Keratinocyte (primary cell): Measurements from ENCODE around the gene USF3. TPM values are rescaled to one million over a fixed set of nuclear protein-coding genes. Genes with fewer than 3 reads are reported as not detected.

Source experiments
- DNase-seq: peaks from one replicate; pipeline ENCODE4 v3.0.0-alpha.2; 2011; ENCODE audit warnings: low read depth, missing footprints, low spot score
- FAIRE-seq: peaks from 2 replicates; lab custom pipeline; 2011; peaks lifted over from hg19 to GRCh38; lab: Jason Lieb, UNC
- H2AFZ ChIP-seq: 2 replicates; pipeline ENCODE4 v1.6.0; 2012; ENCODE audit warnings: low read length, control low read depth, inconsistent platforms; ENCODE audit not compliant: control insufficient read depth
- H3K27ac ChIP-seq: 2 replicates; pipeline ENCODE4 v1.5.1; 2011; ENCODE audit warnings: low read length; ENCODE audit not compliant: control insufficient read depth, insufficient read depth
- H3K27me3 ChIP-seq: 3 replicates; pipeline ENCODE4 v1.6.0; 2011; ENCODE audit warnings: low read length; ENCODE audit not compliant: control insufficient read depth, insufficient read depth; ENCODE audit errors: extremely low read depth
- H3K36me3 ChIP-seq, 2 experiments: 2 replicates in 1 of 2; 3 replicates in 1 of 2; pipeline ENCODE4 v1.5.1; 2011; ENCODE audit warnings: low read length in 2 of 2, mild to moderate bottlenecking in 1 of 2; ENCODE audit not compliant: control insufficient read depth in 2 of 2, insufficient read depth in 2 of 2; ENCODE audit errors: extremely low read depth in 1 of 2
- H3K4me1 ChIP-seq: 3 replicates; pipeline ENCODE4 v1.5.1; 2011; ENCODE audit warnings: low read length; ENCODE audit not compliant: control insufficient read depth, insufficient read depth; ENCODE audit errors: extremely low read depth
- H3K4me2 ChIP-seq: 3 replicates; pipeline ENCODE4 v1.6.0; 2011; ENCODE audit warnings: low read depth, low read length; ENCODE audit not compliant: control insufficient read depth, insufficient read depth; ENCODE audit errors: extremely low read depth
- H3K4me3 ChIP-seq, 3 experiments: fragments of 200-600 bp in 1 of 3; sonication (generic) in 1 of 3; 2 replicates in 2 of 3; 3 replicates in 1 of 3; pipeline ENCODE4 v1.5.1; 2011 to 2016; ENCODE audit warnings: low read length in 3 of 3, mild to moderate bottlenecking in 3 of 3, control low read depth in 2 of 3, inconsistent platforms in 1 of 3, low read depth in 1 of 3, mixed read lengths in 1 of 3, mixed run types in 1 of 3, moderate library complexity in 1 of 3; ENCODE audit not compliant: control insufficient read depth in 2 of 3, insufficient read depth in 2 of 3; ENCODE audit errors: extremely low read depth in 1 of 3
- H3K79me2 ChIP-seq: 2 replicates; pipeline ENCODE4 v1.6.0; 2012; ENCODE audit warnings: low read length; ENCODE audit not compliant: control insufficient read depth, insufficient read depth
- H3K9ac ChIP-seq: 3 replicates; pipeline ENCODE4 v1.6.0; 2011; ENCODE audit warnings: low read length; ENCODE audit not compliant: control insufficient read depth, insufficient read depth; ENCODE audit errors: extremely low read depth
- H3K9me1 ChIP-seq: 3 replicates; pipeline ENCODE4 v1.6.0; 2011; ENCODE audit warnings: low read length; ENCODE audit not compliant: control insufficient read depth, insufficient read depth; ENCODE audit errors: extremely low read depth
- H3K9me3 ChIP-seq: 2 replicates; pipeline ENCODE4 v1.5.1; 2012; ENCODE audit warnings: low read depth, low read length; ENCODE audit not compliant: control insufficient read depth
- H4K20me1 ChIP-seq: 3 replicates; pipeline ENCODE4 v1.6.0; 2011; ENCODE audit warnings: low read length; ENCODE audit not compliant: control insufficient read depth, insufficient read depth; ENCODE audit errors: extremely low read depth
- CTCF ChIP-seq, 3 experiments: IDR thresholded peaks in 1 of 3; conservative IDR thresholded peaks in 1 of 3; optimal IDR thresholded peaks in 1 of 3; 2 replicates in 2 of 3; 3 replicates in 1 of 3; pipeline versions ENCODE3 to v1.5.1; 2011; ENCODE audit warnings: low read length in 3 of 3, mild to moderate bottlenecking in 3 of 3, moderate library complexity in 2 of 3, control low read depth in 1 of 3, inconsistent platforms in 1 of 3; ENCODE audit not compliant: insufficient read depth in 2 of 3; ENCODE audit errors: extremely low read depth in 1 of 3
- EZH2 ChIP-seq: IDR thresholded peaks from one replicate; pipeline ENCODE4 v1.6.1; 2012; ENCODE audit warnings: inconsistent platforms, mild to moderate bottlenecking, low read length, moderate library complexity
- dilution Hi-C: fragments of 300-500 bp; cut with MboI; formaldehyde crosslinking; loops from one replicate; pipeline ENCODE4 v1.7.0; 2020; ENCODE audit warnings: low sequenced_read_pairs; ENCODE audit not compliant: extremely low pct_ligation_motif_present
- polyA plus RNA-seq, 5 experiments: library from polyadenylated mRNA; depleted of rRNA in 3 of 5; stranded (reverse) in 3 of 5; stranded (forward) in 1 of 5; unstranded in 1 of 5; fragments of >200 nt; gene quantifications; 1 replicate in 1 of 5; 2 replicates in 3 of 5; 3 replicates in 1 of 5; pipeline versions ENCODE4 v1.2.1 to v1.2.3, GENCODE V29; 2011 to 2012; ENCODE audit warnings: missing spikeins in 2 of 5, low read depth in 1 of 5, low replicate concordance in 1 of 5

Gene USF3
- polyA plus RNA-seq, 1 donor (not counting 4 experiments of a cell fraction or from before 2014, with no cell fraction given) = 8.8 TPM

- Histone ChIP-seq H4K20me1 (no peaks in the 10 kb centered on the region), H3K4me1 (no peaks in the 10 kb centered on the region), H3K4me3 (no peak overlapping the region), H2AFZ (no peak overlapping the region), H3K9me1 (no peaks in the 10 kb centered on the region), H3K4me2 (no peak overlapping the region), H3K36me3 (no peaks in the 10 kb centered on the region), H3K27me3 (no peaks in the 10 kb centered on the region), H3K9ac (no peak overlapping the region), H3K27ac (no peak overlapping the region), H3K79me2 (no peaks in the 10 kb centered on the region), H3K9me3 (no peaks in the 10 kb centered on the region)
- DNase-seq (no peak), FAIRE-seq (no peak)
- dilution Hi-C loops = no loop called here
- TF ChIP-seq CTCF (optimal IDR thresholded peaks at IDR 0.05 in 1 of 3, IDR thresholded peaks at IDR 0.05 in 1 of 3, conservative IDR thresholded peaks at IDR 0.05 in 1 of 3; ENCODE audit: extremely low read depth in 1 of 3, insufficient read depth in 2 of 3, low read length in 3 of 3) (no peak), EZH2 (no peak)
Observed at GRCh38 chr3:113634782-113635474, 61.5 kb downstream of the USF3 start.

GRCh38 chr3:113631573-113631972 lies 64.9 kb downstream of the USF3 start:
- no peaks in the 10 kb centered on the region for H3K36me3 ChIP-seq
- H3K4me2 ChIP-seq = no peak overlapping the region
- no peaks in the 10 kb centered on the region for H3K4me1 ChIP-seq
- no peak overlapping the region for H3K4me3 ChIP-seq
- no peak overlapping the region for H3K9ac ChIP-seq
- H3K9me1 ChIP-seq = no peaks in the 10 kb centered on the region
- H4K20me1 ChIP-seq = no peaks in the 10 kb centered on the region
- dilution Hi-C loops = no loop called here
- TF ChIP-seq CTCF (optimal IDR thresholded peaks at IDR 0.05 in 1 of 3, IDR thresholded peaks at IDR 0.05 in 1 of 3, conservative IDR thresholded peaks at IDR 0.05 in 1 of 3; ENCODE audit: extremely low read depth in 1 of 3, insufficient read depth in 2 of 3, low read length in 3 of 3) (no peak), EZH2 (no peak)
- H3K9me3 ChIP-seq = no peaks in the 10 kb centered on the region
- no peak for FAIRE-seq
- H3K79me2 ChIP-seq = no peaks in the 10 kb centered on the region
- no peaks in the 10 kb centered on the region for H3K27me3 ChIP-seq
- no peak for DNase-seq
- no peak overlapping the region for H2AFZ ChIP-seq
- H3K27ac ChIP-seq = no peak overlapping the region
